Progenitor cell of endocrine pancreas (in vitro differentiated cells): ENCODE data around the gene RBM22. TPM values are rescaled to one million over a fixed set of nuclear protein-coding genes. Genes with fewer than 3 reads are reported as not detected.

Source experiments
- DNase-seq: peaks from one replicate; pipeline ENCODE4 v3.0.0; 2021; ENCODE audit warnings: low spot score; ENCODE audit not compliant: unreplicated experiment
- H3K27ac Mint-ChIP-seq: 2 replicates; pipeline ENCODE4 v1.8.0; 2021; ENCODE audit warnings: mild to moderate bottlenecking, moderate library complexity, mixed read lengths
- H3K27me3 Mint-ChIP-seq: 2 replicates; pipeline ENCODE4 v1.8.0; 2021; ENCODE audit warnings: mixed read lengths
- H3K36me3 Mint-ChIP-seq: 2 replicates; pipeline ENCODE4 v1.8.0; 2022; ENCODE audit warnings: mixed read lengths; ENCODE audit not compliant: insufficient read depth
- H3K4me1 Mint-ChIP-seq: 2 replicates; pipeline ENCODE4 v1.8.0; 2021; ENCODE audit warnings: low read depth, mixed read lengths
- H3K4me3 Mint-ChIP-seq: 2 replicates; pipeline ENCODE4 v1.8.0; 2021; ENCODE audit warnings: low read depth, mild to moderate bottlenecking, moderate library complexity, mixed read lengths
- H3K9me3 Mint-ChIP-seq: 2 replicates; pipeline ENCODE4 v1.8.0; 2021; ENCODE audit warnings: low read depth, mixed read lengths
- CTCF ChIP-seq: fragments of 200-600 bp; sonication (generic); IDR thresholded peaks from one replicate; pipeline ENCODE4 v1.5.0; 2021; ENCODE audit warnings: antibody characterized with exemption, mild to moderate bottlenecking; ENCODE audit not compliant: unreplicated experiment
- total RNA-seq: library from RNA; stranded (reverse); gene quantifications from 2 replicates; pipeline ENCODE4 v1.2.1, GENCODE V29; 2021

RBM22 gene
- total RNA-seq, 1 donor from 2014 or later, result 59.1 TPM

GRCh38 chr5:150642991-150643710 lies 57.7 kb downstream of the RBM22 start:
- DNase-seq, result no peak
- no peak for TF ChIP-seq CTCF
- peaks cover 29% of the 10 kb centered on the region for H3K4me1 Mint-ChIP-seq
- no peak overlapping the region for H3K4me3 Mint-ChIP-seq
- peaks cover 7% of the 10 kb centered on the region for H3K27me3 Mint-ChIP-seq
- H3K36me3 Mint-ChIP-seq, result no peaks in the 10 kb centered on the region
- no peak overlapping the region for H3K27ac Mint-ChIP-seq
- H3K9me3 Mint-ChIP-seq, result no peaks in the 10 kb centered on the region

GRCh38 chr5:150642567-150642927 lies 58.3 kb downstream of the RBM22 start:
- no peak for DNase-seq
- no peak for TF ChIP-seq CTCF
- Mint-ChIP-seq H3K27ac (no peak overlapping the region), H3K4me3 (no peak overlapping the region), H3K27me3 (peaks cover 7% of the 10 kb centered on the region), H3K36me3 (no peaks in the 10 kb centered on the region), H3K4me1 (peaks cover 33% of the 10 kb centered on the region), H3K9me3 (no peaks in the 10 kb centered on the region)

- DNase-seq, result no peak
Measured at GRCh38 chr5:150641824-150642566, 58.9 kb downstream of the RBM22 start.

GRCh38 chr5:150641006-150641570 lies 59.8 kb downstream of the RBM22 start:
- H3K27ac Mint-ChIP-seq, result no peak overlapping the region
- no peak for TF ChIP-seq CTCF
- no peaks in the 10 kb centered on the region for H3K9me3 Mint-ChIP-seq
- H3K36me3 Mint-ChIP-seq, result no peaks in the 10 kb centered on the region
- H3K4me1 Mint-ChIP-seq, result peaks cover 36% of the 10 kb centered on the region
- H3K4me3 Mint-ChIP-seq, result no peak overlapping the region
- no peak for DNase-seq
- H3K27me3 Mint-ChIP-seq, result peaks cover 2% of the 10 kb centered on the region

More at GRCh38 chr5:150641824-150642566, 58.9 kb downstream of the RBM22 start:
- TF ChIP-seq CTCF, result no peak
- H3K9me3 Mint-ChIP-seq, result no peaks in the 10 kb centered on the region
- H3K4me3 Mint-ChIP-seq, result no peak overlapping the region
- H3K27me3 Mint-ChIP-seq, result peaks cover 2% of the 10 kb centered on the region
- H3K4me1 Mint-ChIP-seq, result peaks cover 34% of the 10 kb centered on the region
- no peaks in the 10 kb centered on the region for H3K36me3 Mint-ChIP-seq
- H3K27ac Mint-ChIP-seq, result no peak overlapping the region

Other genes starting within 250 kb of the RBM22 start
- 154 and 169 TPM in 2 replicates for gene NDST1, start 192.9 kb downstream of the RBM22 start, total RNA-seq
- 1.4 and 1.5 TPM in 2 replicates for gene SYNPO, start 60.4 kb downstream of the RBM22 start, total RNA-seq
- 2.9 and 3.1 TPM in 2 replicates for gene MYOZ3, start 39.8 kb downstream of the RBM22 start, total RNA-seq
- 68.6 and 73.3 TPM in 2 replicates for gene DCTN4, start 58.0 kb upstream of the RBM22 start, total RNA-seq
- 11.5 and 12.2 TPM in 2 replicates for gene SMIM3, start 77.7 kb upstream of the RBM22 start, total RNA-seq
- not detected in 2 replicates for gene IRGM, start 145.5 kb upstream of the RBM22 start, total RNA-seq
- 17.2 and 18.6 TPM in 2 replicates for gene ZNF300, start 203.9 kb upstream of the RBM22 start, total RNA-seq